HEK293T (cell line): ENCODE results near the gene MED19.

Experiments
- BHLHE40 ChIP-seq: fragments of 450-650 bp; IDR thresholded peaks from 2 replicates; pipeline ENCODE4 v1.6.1; 2016; ENCODE audit warnings: mild to moderate bottlenecking, moderate library complexity, borderline replicate concordance
- CTBP1 ChIP-seq: fragments of 450-650 bp; IDR thresholded peaks from 2 replicates; pipeline ENCODE4 v1.6.1; 2016; ENCODE audit warnings: borderline replicate concordance
- ELF4 ChIP-seq: fragments of 450-650 bp; IDR thresholded peaks from 2 replicates; pipeline ENCODE4 v1.6.1; 2017; ENCODE audit warnings: antibody characterized with exemption
- FOXM1 ChIP-seq: fragments of 450-650 bp; IDR thresholded peaks from 2 replicates; pipeline ENCODE4 v1.6.1; 2017; ENCODE audit warnings: mild to moderate bottlenecking, borderline replicate concordance
- L3MBTL2 ChIP-seq: fragments of 450-650 bp; conservative IDR thresholded peaks from 2 replicates; pipeline ENCODE4 v1.6.1; 2016; ENCODE audit warnings: mild to moderate bottlenecking
- LEF1 ChIP-seq: fragments of 450-650 bp; IDR thresholded peaks from 2 replicates; pipeline ENCODE4 v1.6.1; 2017; ENCODE audit warnings: mild to moderate bottlenecking, borderline replicate concordance
- SP1 ChIP-seq: fragments of 450-650 bp; IDR thresholded peaks from 2 replicates; pipeline ENCODE4 v1.6.1; 2017
- ZNF384 ChIP-seq: fragments of 450-650 bp; IDR thresholded peaks from 2 replicates; pipeline ENCODE4 v1.6.1; 2016
- TF ChIP-seq, protein P1 (sequence below): fragments of 450-650 bp; IDR thresholded peaks from 2 replicates; pipeline ENCODE4 v1.6.1; 2016

DNA sequence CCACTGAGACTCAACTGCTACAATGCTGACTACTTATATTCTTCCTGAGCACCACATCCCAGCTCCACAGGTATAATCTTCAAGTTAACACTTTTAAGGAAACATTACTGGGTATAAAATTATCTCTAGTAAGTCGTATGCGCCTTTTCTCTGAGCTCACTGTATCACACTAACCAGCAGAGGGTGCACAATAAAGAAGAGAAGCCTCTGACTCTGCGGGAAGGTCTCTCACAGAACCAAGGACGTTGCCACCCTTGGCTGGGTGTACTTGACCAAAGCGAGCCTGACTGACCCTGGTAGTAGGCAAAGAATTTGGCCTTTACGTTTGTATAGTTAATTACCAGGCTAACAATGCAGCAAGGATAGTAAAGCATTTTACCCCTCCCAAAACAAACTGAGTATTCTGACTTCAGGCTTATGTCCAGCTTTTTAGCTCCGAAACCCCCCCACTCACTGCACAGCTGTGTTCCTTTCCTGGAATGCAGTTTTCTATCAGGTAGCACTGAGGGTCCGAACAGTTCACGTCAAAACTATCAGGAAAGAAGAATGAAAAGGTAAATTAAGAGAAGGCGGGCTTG is 39.8 kb upstream of the MED19 start, which contains the start of gene BTBD18:
- TF ChIP-seq BHLHE40 (no peak), SP1 (no peak), L3MBTL2 (no peak), LEF1 (no peak), ELF4 (no peak), ZNF384 (no peak), FOXM1 (no peak), CTBP1 (no peak)
- TF ChIP-seq, protein P1, sequence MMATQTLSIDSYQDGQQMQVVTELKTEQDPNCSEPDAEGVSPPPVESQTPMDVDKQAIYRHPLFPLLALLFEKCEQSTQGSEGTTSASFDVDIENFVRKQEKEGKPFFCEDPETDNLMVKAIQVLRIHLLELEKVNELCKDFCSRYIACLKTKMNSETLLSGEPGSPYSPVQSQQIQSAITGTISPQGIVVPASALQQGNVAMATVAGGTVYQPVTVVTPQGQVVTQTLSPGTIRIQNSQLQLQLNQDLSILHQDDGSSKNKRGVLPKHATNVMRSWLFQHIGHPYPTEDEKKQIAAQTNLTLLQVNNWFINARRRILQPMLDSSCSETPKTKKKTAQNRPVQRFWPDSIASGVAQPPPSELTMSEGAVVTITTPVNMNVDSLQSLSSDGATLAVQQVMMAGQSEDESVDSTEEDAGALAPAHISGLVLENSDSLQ = no peak
